ENCODE measurements around the gene TERT. TPM values are rescaled to one million over a fixed set of nuclear protein-coding genes. Genes with fewer than 3 reads are reported as not detected.

Gene TERT
- total RNA-seq, 1 donor from 2014 or later: 0.28 TPM

DNA sequence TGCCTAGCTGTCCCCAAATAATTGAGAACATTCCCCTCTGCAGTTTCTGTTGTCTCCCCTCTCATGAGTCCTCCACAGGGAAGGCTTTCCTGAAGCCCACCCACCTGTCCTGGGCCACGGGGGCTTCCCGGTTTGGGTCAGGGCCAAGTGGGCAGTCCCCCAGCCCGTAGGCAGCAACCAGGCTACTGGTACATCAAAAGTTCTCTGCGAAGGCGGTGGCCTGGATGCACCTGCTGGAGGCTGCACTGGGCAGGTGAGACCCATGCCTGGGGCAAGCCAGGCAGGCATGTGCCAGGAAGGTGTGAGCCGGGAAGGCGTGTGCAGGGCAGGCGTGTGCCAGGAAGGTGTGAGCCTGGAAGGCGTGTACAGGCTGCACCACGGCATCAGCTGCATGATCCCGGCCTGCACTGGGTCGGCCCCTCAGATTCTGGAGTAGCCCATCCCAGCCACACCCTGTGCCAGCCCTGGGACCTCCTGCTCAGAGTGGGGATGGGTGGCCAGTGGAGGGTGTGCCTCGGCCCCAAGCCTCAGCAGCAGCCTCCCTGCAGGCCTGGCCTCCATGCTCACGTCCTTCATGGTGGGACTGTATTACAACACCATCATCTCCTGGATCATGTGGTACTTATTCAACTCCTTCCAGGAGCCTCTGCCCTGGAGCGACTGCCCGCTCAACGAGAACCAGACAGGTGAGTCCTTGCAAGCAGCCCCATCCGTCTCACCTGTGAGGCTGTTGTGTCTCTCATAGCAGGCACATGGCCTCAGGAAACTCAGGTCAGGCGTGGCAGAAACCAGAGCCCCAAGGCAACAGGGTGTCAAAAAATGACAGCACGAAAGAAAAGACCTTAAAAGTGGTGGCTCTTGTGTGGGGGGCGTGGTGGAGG, 84.7 kb downstream of the TERT start:
- Mint-ChIP-seq H3K9me3 (ENCODE audit: unreplicated experiment) (no peaks in the 10 kb centered on the region), H3K4me3 (ENCODE audit: unreplicated experiment) (no peak overlapping the region), H3K27ac (ENCODE audit: unreplicated experiment) (no peak overlapping the region), H3K4me1 (ENCODE audit: unreplicated experiment) (no peaks in the 10 kb centered on the region), H3K36me3 (ENCODE audit: low read depth, unreplicated experiment) (peaks cover 4% of the 10 kb centered on the region), H3K27me3 (ENCODE audit: unreplicated experiment) (peaks cover 18% of the 10 kb centered on the region)
- DNase-seq (ENCODE audit: low spot score): no peak
- TF ChIP-seq CTCF (IDR thresholded peaks at IDR 0.05; ENCODE audit: unreplicated experiment): no peak

GRCh38 chr5:1209489-1209852, 85.4 kb downstream of the TERT start:
- Mint-ChIP-seq H3K9me3 (ENCODE audit: unreplicated experiment) (no peaks in the 10 kb centered on the region), H3K27me3 (ENCODE audit: unreplicated experiment) (peaks cover 22% of the 10 kb centered on the region), H3K36me3 (ENCODE audit: low read depth, unreplicated experiment) (peaks cover 4% of the 10 kb centered on the region), H3K4me3 (ENCODE audit: unreplicated experiment) (no peak overlapping the region), H3K4me1 (ENCODE audit: unreplicated experiment) (peaks cover 3% of the 10 kb centered on the region), H3K27ac (ENCODE audit: unreplicated experiment) (no peak overlapping the region)
- TF ChIP-seq CTCF (IDR thresholded peaks at IDR 0.05; ENCODE audit: unreplicated experiment): no peak
- DNase-seq (ENCODE audit: low spot score): no peak

GRCh38 chr5:1208743-1209488, 86.0 kb downstream of the TERT start:
- Mint-ChIP-seq H3K27ac (ENCODE audit: unreplicated experiment) (no peak overlapping the region), H3K36me3 (ENCODE audit: low read depth, unreplicated experiment) (peaks cover 4% of the 10 kb centered on the region), H3K9me3 (ENCODE audit: unreplicated experiment) (no peaks in the 10 kb centered on the region), H3K27me3 (ENCODE audit: unreplicated experiment) (peaks cover 22% of the 10 kb centered on the region), H3K4me3 (ENCODE audit: unreplicated experiment) (no peak overlapping the region), H3K4me1 (ENCODE audit: unreplicated experiment) (peaks cover 3% of the 10 kb centered on the region)
- peak; percentile 53 for DNase-seq (ENCODE audit: low spot score)
- no peak for TF ChIP-seq CTCF (IDR thresholded peaks at IDR 0.05; ENCODE audit: unreplicated experiment)

DNA sequence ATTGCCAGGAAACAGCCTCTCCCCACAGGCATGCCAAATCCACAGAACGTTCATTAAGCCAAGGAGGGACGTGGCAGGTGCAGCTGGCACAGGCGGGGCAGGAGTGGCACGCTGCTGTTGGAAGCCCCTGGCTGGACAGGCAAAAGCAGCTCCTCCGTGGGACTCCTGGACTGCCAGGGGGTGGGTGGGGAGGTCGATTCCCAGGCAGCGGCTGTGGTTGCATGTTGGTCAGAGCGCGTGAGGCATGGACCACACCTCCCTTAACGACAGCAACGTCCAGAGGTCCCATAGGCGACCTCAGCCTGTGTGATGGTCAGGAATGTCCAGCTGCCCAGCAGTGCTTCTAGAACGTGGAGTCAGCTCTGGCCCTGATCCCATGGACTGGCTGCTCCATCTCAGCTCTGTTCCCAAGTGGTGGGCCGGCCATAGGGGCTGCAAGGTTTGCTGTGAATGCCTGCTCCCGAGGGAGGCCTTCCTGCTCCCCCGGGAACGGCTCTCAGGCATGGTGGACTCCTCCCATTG, 86.6 kb downstream of the TERT start:
- no peak for TF ChIP-seq CTCF (IDR thresholded peaks at IDR 0.05; ENCODE audit: unreplicated experiment)
- peaks cover 22% of the 10 kb centered on the region for H3K27me3 Mint-ChIP-seq (ENCODE audit: unreplicated experiment)
- no peak for DNase-seq (ENCODE audit: low spot score)
- no peaks in the 10 kb centered on the region for H3K9me3 Mint-ChIP-seq (ENCODE audit: unreplicated experiment)
- H3K4me1 Mint-ChIP-seq (ENCODE audit: unreplicated experiment): peaks cover 3% of the 10 kb centered on the region
- no peak overlapping the region for H3K4me3 Mint-ChIP-seq (ENCODE audit: unreplicated experiment)
- H3K27ac Mint-ChIP-seq (ENCODE audit: unreplicated experiment): no peak overlapping the region
- H3K36me3 Mint-ChIP-seq (ENCODE audit: low read depth, unreplicated experiment): peaks cover 4% of the 10 kb centered on the region

All from endothelial cell (in vitro differentiated cells).